ENCODE results near the gene TPH1.

Gene TPH1

GRCh38 chr11:18063125-18063524, 17.1 kb upstream of the TPH1 start:
- Histone ChIP-seq H3K4me3 (replicated peaks; ENCODE audit: insufficient read depth, low read length) (no peak overlapping the region), H3K27ac (replicated peaks) (no peak overlapping the region), H3K27me3 (ENCODE audit: insufficient read depth, poor library complexity, severe bottlenecking) (no peaks in the 10 kb centered on the region)
- DNase-seq (ENCODE audit: low read depth in 1 of 2, low spot score in 1 of 2) = no peak
- TF ChIP-seq SPI1 (IDR thresholded peaks at IDR 0.05; ENCODE audit: borderline replicate concordance, low read depth) (no peak), CTCF (IDR thresholded peaks at IDR 0.05; ENCODE audit: insufficient read depth, low read length) (no peak), POLR2AphosphoS5 (IDR thresholded peaks at IDR 0.05; ENCODE audit: low read depth) (no peak), GABPA (IDR thresholded peaks at IDR 0.05; ENCODE audit: low read depth) (no peak), REST (IDR thresholded peaks at IDR 0.05; ENCODE audit: insufficient replicate concordance, low read depth) (no peak)

- no peak for TF ChIP-seq GABPA (IDR thresholded peaks at IDR 0.05; ENCODE audit: low read depth)
- TF ChIP-seq CTCF (IDR thresholded peaks at IDR 0.05; ENCODE audit: insufficient read depth, low read length) = no peak
- TF ChIP-seq POLR2AphosphoS5 (IDR thresholded peaks at IDR 0.05; ENCODE audit: low read depth) = no peak
- no peak for TF ChIP-seq REST (IDR thresholded peaks at IDR 0.05; ENCODE audit: insufficient replicate concordance, low read depth)
- TF ChIP-seq SPI1 (IDR thresholded peaks at IDR 0.05; ENCODE audit: borderline replicate concordance, low read depth) = no peak
- H3K27me3 ChIP-seq (ENCODE audit: insufficient read depth, poor library complexity, severe bottlenecking) = no peaks in the 10 kb centered on the region
- no peak for DNase-seq (ENCODE audit: low read depth in 1 of 2, low spot score in 1 of 2)
- H3K4me3 ChIP-seq (replicated peaks; ENCODE audit: insufficient read depth, low read length) = no peak overlapping the region
- H3K27ac ChIP-seq (replicated peaks) = no peak overlapping the region
Measured at GRCh38 chr11:18061351-18061750, 15.3 kb upstream of the TPH1 start.

GRCh38 chr11:18056561-18057181, 10.6 kb upstream of the TPH1 start:
- TF ChIP-seq GABPA (IDR thresholded peaks at IDR 0.05; ENCODE audit: low read depth) = no peak
- no peak for TF ChIP-seq REST (IDR thresholded peaks at IDR 0.05; ENCODE audit: insufficient replicate concordance, low read depth)
- no peak for TF ChIP-seq SPI1 (IDR thresholded peaks at IDR 0.05; ENCODE audit: borderline replicate concordance, low read depth)
- no peak for TF ChIP-seq POLR2AphosphoS5 (IDR thresholded peaks at IDR 0.05; ENCODE audit: low read depth)
- TF ChIP-seq CTCF (IDR thresholded peaks at IDR 0.05; ENCODE audit: insufficient read depth, low read length) = no peak
- no peak for DNase-seq (ENCODE audit: low read depth in 1 of 2, low spot score in 1 of 2)
- H3K27ac ChIP-seq (replicated peaks) = no peak overlapping the region
- no peak overlapping the region for H3K4me3 ChIP-seq (replicated peaks; ENCODE audit: insufficient read depth, low read length)
- H3K27me3 ChIP-seq (ENCODE audit: insufficient read depth, poor library complexity, severe bottlenecking) = no peaks in the 10 kb centered on the region

All from HL-60 (cell line).